Left lung (tissue), 10 donors: ENCODE measurements around the gene IMP4. TPM values are rescaled to one million over a fixed set of nuclear protein-coding genes. Genes with fewer than 3 reads are reported as not detected.
A peak's percentile ranks its signal among the peaks of the same experiment; 100 is the strongest.

Experiments
- ATAC-seq: fragments of 200-7000 bp; cut with Tn5 transposase; one replicate; pipeline ENCODE4 v1.9.1; 2020; ENCODE audit warnings: moderate library complexity
- DNase-seq, 4 donors: peaks; one replicate each; pipeline ENCODE4 v3.0.0-alpha.2; 2013 to 2020
- H3K27ac ChIP-seq, 2 donors: fragments of 200-600 bp; sonication (generic) in 1 of 2; one replicate each; pipeline versions ENCODE4 v1.5.0 to v1.8.0; 2020 to 2021
- H3K27me3 ChIP-seq, 2 donors: fragments of 200-600 bp; sonication (generic) in 1 of 2; one replicate each; pipeline versions ENCODE4 v1.5.0 to v1.8.0; 2020 to 2021
- H3K36me3 ChIP-seq, 2 donors: fragments of 200-600 bp; sonication (generic) in 1 of 2; one replicate each; pipeline versions ENCODE4 v1.5.0 to v1.8.0; 2020 to 2021
- H3K4me1 ChIP-seq, 2 donors: fragments of 200-600 bp; one replicate each; pipeline ENCODE4 v1.8.0; 2021
- H3K4me3 ChIP-seq, 2 donors: fragments of 200-600 bp; sonication (generic) in 1 of 2; one replicate each; pipeline versions ENCODE4 v1.5.0 to v1.8.0; 2020 to 2021; ENCODE audit warnings: mild to moderate bottlenecking in 1 of 2
- H3K9me3 ChIP-seq, 2 donors: fragments of 200-600 bp; sonication (generic) in 1 of 2; one replicate each; pipeline versions ENCODE4 v1.5.0 to v1.8.0; 2020 to 2021
- CTCF ChIP-seq, 2 donors: fragments of 200-600 bp; sonication (generic) in 1 of 2; IDR thresholded peaks; one replicate each; pipeline versions ENCODE4 v1.5.0 to v1.8.0; 2021; ENCODE audit warnings: antibody characterized with exemption in 2 of 2
- intact Hi-C, 2 donors: fragments of 100-400 bp; cut with DNase I; formaldehyde crosslinking; loops; one replicate each; pipeline versions ENCODE4 v1.11.2 to v1.14.2; 2022
- polyA plus RNA-seq, 6 donors: library from polyadenylated mRNA; unstranded; fragments of 120-200 nt; gene quantifications; one replicate each; pipeline ENCODE4 v1.2.1, GENCODE V29; 2013; ENCODE audit not compliant: insufficient read length in 6 of 6
- total RNA-seq, 2 donors: library from RNA; stranded (reverse); fragmentation: NEBNext Ultra II Directional; extraction: Animal tissue kit (Norgen Biotek cat#: 25700); gene quantifications; one replicate each; pipeline ENCODE4 v1.2.1, GENCODE V29; 2021
- donor health status: DM: no; HTN: yes; CAD: no.
- donor health status: DM: no; HTN: no; CAD: no.

IMP4 gene
- total and polyA plus RNA-seq, 8 donors = 29.2 to 82.2 (median 34.3) TPM

- Histone ChIP-seq H3K36me3 (peaks cover 0 to 25% of the 10 kb centered on the region in 2 donors), H3K27ac (peak overlapping the region; percentile 86 to 95), H3K4me3 (peak overlapping the region; percentile 72 to 92), H3K4me1 (peaks cover 20 to 76% of the 10 kb centered on the region in 2 donors), H3K9me3 (no peaks in the 10 kb centered on the region), H3K27me3 (no peaks in the 10 kb centered on the region)
- TF ChIP-seq CTCF (IDR thresholded peaks at IDR 0.05) = peak; percentile 94
- DNase-seq (peak; percentile 84 to 98 (median 92)), ATAC-seq (peak; percentile 98)
- intact Hi-C loops = no loop called here
These were observed 29.5 kb downstream of the IMP4 start for GRCh38 chr2:130372055-130372832.

- ATAC-seq = no peak
- no peak for DNase-seq
- TF ChIP-seq CTCF (IDR thresholded peaks at IDR 0.05) = peak in 1 of 2 donors; percentile 0
- intact Hi-C loops = no loop called here
- peak overlapping the region; percentile 72 to 92 for H3K4me3 ChIP-seq
- no peaks in the 10 kb centered on the region for H3K27me3 ChIP-seq
- H3K36me3 ChIP-seq = peaks cover 0 to 25% of the 10 kb centered on the region in 2 donors
- no peaks in the 10 kb centered on the region for H3K9me3 ChIP-seq
- peaks cover 20 to 80% of the 10 kb centered on the region in 2 donors for H3K4me1 ChIP-seq
- peak overlapping the region; percentile 86 to 95 for H3K27ac ChIP-seq
These were observed 30.4 kb downstream of the IMP4 start for GRCh38 chr2:130372833-130373807.

GRCh38 chr2:130373808-130374365, 31.2 kb downstream of the IMP4 start:
- Histone ChIP-seq H3K9me3 (no peaks in the 10 kb centered on the region), H3K27me3 (no peaks in the 10 kb centered on the region), H3K4me1 (peaks cover 20 to 78% of the 10 kb centered on the region in 2 donors), H3K4me3 (peak overlapping the region in 1 of 2 donors; percentile 72), H3K36me3 (peaks cover 0 to 25% of the 10 kb centered on the region in 2 donors), H3K27ac (no peak overlapping the region)
- DNase-seq = no peak
- intact Hi-C loops = no loop called here
- TF ChIP-seq CTCF (IDR thresholded peaks at IDR 0.05) = no peak
- ATAC-seq = no peak

- intact Hi-C loops = no loop called here
- ATAC-seq = no peak
- H3K36me3 ChIP-seq = peaks cover 0 to 25% of the 10 kb centered on the region in 2 donors
- H3K4me3 ChIP-seq = no peak overlapping the region
- no peak for DNase-seq
- no peaks in the 10 kb centered on the region for H3K27me3 ChIP-seq
- no peak overlapping the region for H3K27ac ChIP-seq
- TF ChIP-seq CTCF (IDR thresholded peaks at IDR 0.05) = no peak
- peaks cover 20 to 70% of the 10 kb centered on the region in 2 donors for H3K4me1 ChIP-seq
- H3K9me3 ChIP-seq = no peaks in the 10 kb centered on the region
These were observed 32.0 kb downstream of the IMP4 start for GRCh38 chr2:130374587-130375290.
